Stimulated activated CD4-positive, alpha-beta T cell treated with anti-CD3 and anti-CD28 coated beads, Interleukin-12 subunit alpha, Interleukin-12 subunit beta, amount 100 ng/mL, for 48 hours (primary cell): Measurements from ENCODE around the gene HOXC12.
A peak's percentile ranks its signal among the peaks of the same experiment; 100 is the strongest.

Experiments used
- DNase-seq, 3 donors: peaks; one replicate each; pipeline ENCODE4 v3.0.0-alpha.2; 2020; ENCODE audit warnings: low read depth in 2 of 3, low spot score in 1 of 3

Gene HOXC12

GRCh38 chr12:53995378-53996239 lies 40.9 kb downstream of the HOXC12 start:
- DNase-seq = no peak

- DNase-seq = no peak
These were observed 41.8 kb downstream of the HOXC12 start for GRCh38 chr12:53996240-53997203.

GRCh38 chr12:53997204-53998109 lies 42.8 kb downstream of the HOXC12 start:
- no peak for DNase-seq

DNA sequence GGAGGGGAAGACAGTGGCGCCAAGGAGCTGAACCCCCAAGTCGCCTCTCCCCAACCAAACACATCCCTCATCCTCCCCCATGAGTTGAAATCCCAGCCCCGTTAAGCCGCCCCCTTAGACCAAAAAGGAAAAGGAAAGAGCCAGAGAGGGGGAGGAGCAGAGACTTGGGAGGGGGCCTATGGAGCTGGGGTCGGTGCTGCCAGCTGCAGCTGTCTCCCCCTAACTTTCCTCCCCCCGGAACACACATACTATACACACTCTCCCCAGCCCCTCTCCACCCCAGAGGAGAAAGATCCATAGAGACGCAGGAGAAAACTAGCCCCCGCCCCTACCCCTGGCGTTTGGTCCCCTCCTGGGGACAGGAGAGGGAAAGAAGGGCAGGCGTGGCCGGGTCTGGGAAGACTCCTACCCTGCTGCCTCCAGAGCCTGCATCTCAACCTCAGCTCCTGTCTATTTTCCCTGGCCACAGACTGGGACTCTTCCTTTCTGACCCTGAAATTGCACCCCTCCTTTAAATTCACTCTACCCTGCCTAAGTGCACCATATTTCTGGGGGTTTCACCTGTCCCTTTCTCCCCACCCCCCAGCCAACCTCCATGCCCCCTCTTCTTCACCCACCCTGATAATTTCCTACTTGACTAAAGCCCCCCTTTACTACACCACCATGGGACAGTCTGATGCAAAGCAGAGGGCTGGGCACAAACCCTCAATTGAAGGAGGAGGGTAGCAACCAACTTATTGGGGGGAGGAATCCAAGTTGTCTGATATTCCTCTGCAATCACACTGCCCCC lies 43.6 kb downstream of the HOXC12 start:
- no peak for DNase-seq

- no peak for DNase-seq
These were observed 44.2 kb downstream of the HOXC12 start for GRCh38 chr12:53998900-53999236.

DNA sequence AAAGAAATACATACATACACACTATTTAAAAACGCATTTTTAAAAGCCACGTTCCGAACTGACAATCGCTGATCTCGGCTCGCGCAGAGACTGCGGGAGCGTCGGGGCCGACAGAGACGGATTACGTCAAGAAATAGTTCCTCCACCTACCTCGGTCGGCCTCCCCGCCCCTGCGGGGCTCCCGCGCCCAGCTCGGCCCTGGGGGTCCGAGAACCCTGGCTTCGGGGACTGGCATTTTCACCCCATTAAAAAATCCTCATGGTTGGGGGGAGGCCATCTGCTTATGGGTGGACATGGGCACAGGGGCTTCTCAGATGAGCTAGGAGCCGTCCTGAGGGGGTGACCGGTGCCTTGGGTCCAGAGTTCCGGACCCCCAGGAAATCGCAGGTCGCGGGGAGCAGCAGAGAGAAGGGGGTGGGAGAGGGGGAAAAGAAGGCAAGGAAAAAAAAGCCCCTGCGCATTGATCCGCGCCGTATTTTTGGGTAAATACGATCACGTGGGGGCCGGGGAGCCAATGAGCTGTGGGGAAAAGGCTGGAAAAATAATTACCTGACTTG lies 44.9 kb downstream of the HOXC12 start:
- no peak for DNase-seq

GRCh38 chr12:54000116-54001114 lies 45.7 kb downstream of the HOXC12 start, which contains the start of gene HOXC9:
HOXC9 (plus strand) TSS chr12:54000161; CDS start chr12:54000189, 28 bp downstream.
- no peak for DNase-seq

DNA sequence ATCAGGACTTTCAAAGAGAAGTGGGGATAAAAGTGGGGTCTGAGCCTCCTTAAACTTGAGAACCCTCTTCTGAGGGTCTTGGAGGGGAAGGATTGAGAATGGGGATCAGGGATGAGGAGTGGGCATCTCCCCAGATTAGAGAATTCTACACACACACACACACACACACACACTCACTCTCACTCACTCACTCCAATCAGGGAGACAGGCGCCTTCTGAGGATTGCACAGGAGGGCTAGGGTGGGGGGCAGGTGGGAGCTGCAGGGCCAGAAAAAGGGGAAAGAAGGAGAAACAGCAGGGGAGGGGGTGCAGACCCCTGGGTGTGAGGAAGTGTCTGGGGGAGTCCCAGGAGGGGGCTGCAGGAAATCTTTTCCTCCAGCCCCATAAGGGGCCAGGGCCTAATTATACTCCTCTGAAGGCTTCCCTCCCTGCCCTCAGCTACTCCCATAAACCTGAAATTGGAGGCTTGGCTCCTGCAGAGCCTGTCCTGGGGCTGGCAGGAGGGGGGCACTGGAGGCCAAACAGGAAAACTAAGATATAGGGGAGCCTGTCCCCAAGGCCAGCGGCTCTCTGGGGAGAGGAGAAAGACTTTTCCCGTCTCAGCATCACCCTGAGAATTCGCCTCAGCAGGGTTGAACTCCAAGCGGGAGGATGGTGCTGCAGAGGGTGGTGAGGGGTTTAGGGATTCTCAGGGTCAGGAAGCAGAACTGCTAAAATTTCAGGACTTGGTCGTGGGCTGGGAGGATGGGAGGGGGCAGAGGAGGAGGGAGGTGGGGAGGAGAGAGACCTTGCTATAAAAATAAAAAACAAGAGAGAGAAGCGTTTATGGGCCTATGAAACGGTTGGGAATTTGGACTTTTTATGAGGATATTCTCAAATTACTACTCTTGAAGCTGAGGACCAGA lies 46.8 kb downstream of the HOXC12 start:
- DNase-seq = no peak

GRCh38 chr12:54002278-54002914 lies 47.7 kb downstream of the HOXC12 start:
- DNase-seq = no peak

DNA sequence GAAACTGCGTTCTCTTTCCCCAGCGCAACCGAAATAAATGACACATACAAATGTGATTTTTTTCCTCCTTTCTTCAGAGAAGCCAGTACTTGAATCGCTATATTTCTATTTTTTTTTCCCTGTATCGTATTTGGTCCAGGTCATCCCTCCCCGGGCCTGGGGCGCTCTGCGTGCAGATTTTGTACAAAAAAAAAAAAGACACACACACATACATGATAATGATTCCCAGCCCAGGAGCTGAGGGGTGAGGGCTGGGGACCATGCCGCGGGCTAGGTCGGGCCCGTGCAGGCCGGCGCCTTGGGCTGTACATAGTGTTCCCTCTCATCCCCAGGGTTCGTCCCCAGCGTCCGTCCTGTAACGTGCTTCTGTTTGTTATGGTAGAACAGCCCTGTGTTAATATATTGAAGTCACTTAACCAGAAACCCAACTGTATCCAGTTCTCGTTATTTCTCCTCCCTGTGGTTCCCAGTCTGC lies 48.2 kb downstream of the HOXC12 start:
- DNase-seq = no peak

DNA sequence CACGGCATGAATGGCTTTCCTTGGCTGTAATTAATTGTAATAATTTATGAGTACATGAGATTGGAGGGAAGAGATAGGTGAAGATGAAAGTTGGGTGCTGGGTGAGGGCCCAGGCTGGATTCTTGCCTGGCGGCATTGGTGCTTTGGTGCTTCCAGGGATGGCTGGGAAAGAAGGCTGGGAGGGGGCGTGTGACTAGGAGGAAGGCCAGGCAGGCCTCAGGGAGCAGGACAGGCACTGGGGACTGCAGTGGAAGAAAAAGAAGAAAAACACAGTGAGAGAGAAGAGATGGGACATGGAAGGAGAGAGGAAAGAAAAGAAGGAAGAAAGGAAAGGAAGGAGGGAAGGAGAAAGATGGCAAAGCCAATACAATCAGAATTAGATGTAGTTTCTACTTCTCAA lies 48.9 kb downstream of the HOXC12 start:
- DNase-seq = no peak

GRCh38 chr12:54004063-54004840 lies 49.5 kb downstream of the HOXC12 start:
- DNase-seq = no peak

DNA sequence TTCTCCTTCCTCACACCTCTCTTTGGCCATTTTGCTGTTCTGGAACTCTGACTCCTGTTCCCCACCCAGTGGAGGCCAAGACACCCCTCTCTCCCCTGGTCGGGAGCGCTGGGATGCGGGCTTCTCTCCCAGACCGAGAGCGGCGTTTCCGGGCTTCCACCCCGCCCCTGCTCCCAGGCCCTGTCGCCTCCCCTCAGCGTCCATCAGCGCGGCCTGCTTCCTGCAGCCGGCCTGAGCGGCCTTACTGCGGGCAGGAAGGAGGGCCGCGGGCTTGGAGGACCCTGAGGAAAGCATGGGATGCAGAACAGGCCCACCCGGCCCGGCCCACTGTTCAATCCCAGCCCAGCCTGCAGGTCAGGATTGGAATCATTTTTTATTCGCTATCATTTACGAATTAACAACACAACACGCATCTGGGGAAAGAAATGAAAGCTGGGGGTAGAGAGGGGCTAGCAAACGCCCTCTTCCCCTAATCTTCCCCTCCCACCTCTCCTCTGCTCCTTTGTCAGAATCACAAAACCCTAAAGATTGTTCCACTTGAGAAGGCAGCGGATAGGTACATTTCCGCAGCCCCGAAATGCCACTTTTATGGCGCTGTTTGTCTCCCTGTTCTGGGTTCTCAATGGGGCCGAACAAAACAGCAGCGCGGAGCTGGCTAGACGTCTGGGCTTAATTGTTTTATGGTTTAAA lies 50.3 kb downstream of the HOXC12 start:
- DNase-seq = no peak

GRCh38 chr12:54005531-54005852 lies 50.8 kb downstream of the HOXC12 start:
- no peak for DNase-seq

DNA sequence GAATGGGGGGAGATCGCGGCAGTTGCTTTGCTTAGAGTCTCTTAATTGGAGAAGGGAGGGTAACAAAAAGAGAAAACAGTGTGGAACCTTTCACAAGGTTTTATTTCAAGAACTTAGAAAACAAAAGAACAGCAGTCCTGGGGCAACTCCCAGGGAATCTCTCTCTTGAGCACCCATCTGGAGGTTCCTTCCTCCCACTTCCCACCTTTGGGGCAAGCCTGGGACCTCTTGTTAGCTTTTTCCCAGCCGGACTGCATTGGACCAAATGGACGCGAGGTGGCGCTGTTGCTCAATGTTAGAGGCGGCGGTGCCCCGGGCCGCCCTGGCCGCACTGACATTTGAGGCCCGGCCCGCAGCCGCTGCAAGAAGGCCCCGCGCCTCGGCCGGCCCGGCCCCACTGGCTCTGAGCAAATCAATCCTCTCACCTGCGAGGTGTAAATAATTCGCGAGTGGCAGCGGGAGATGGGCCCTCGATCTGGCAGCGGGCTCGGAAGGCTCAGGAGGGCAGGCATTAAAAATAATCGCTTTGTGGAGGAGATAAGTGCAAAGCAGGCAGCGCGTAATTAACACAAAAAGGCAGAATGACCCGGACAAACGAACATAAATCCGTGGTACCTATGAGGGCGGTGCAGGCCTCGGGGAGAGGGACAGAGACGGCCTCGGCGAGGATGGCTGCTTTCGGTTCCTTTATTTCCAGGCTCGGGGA lies 51.3 kb downstream of the HOXC12 start:
- peak; percentile 71 to 84 (median 75) for DNase-seq
